ENCODE measurements around the gene RALGPS2.

RALGPS2 gene

GRCh38 chr1:178724728-178725465 is at the start of gene RALGPS2:
RALGPS2 (plus strand) TSS chr1:178725244; CDS start chr1:178776765, 51,521 bp downstream.
- Histone ChIP-seq H3K36me3 (peaks cover 3% of the 10 kb centered on the region; the same call in 1 of the 2 replicates), H3K4me3 (ENCODE audit: low read depth, low read length) (peak within 1 kb of the TSS; percentile 88), H3K9me3 (ENCODE audit: severe bottlenecking) (no peaks in the 10 kb centered on the region), H3K27ac (peak within 1 kb of the TSS; percentile 96), H3K27me3 (ENCODE audit: insufficient read depth, low read depth, severe bottlenecking) (no peaks in the 10 kb centered on the region)
- DNase-seq = peak; percentile 91
- 0 out of 2 replicates have a peak, but pooled peaks have one; percentile 11 for TF ChIP-seq CTCF (IDR thresholded peaks at IDR 0.05; ENCODE audit: low read depth, low read length)

- no peak overlapping the region for H3K4me3 ChIP-seq (ENCODE audit: low read depth, low read length)
- H3K27me3 ChIP-seq (ENCODE audit: insufficient read depth, low read depth, severe bottlenecking) = no peaks in the 10 kb centered on the region
- H3K27ac ChIP-seq = no peak overlapping the region
- H3K9me3 ChIP-seq (ENCODE audit: severe bottlenecking) = no peaks in the 10 kb centered on the region
- no peaks in the 10 kb centered on the region for H3K36me3 ChIP-seq
- no peak for DNase-seq
- no peak for TF ChIP-seq CTCF (IDR thresholded peaks at IDR 0.05; ENCODE audit: low read depth, low read length)
Observed at GRCh38 chr1:178679237-178679636, 45.8 kb upstream of the RALGPS2 start.

- TF ChIP-seq CTCF (IDR thresholded peaks at IDR 0.05; ENCODE audit: low read depth, low read length) = no peak
- Histone ChIP-seq H3K27ac (no peak overlapping the region), H3K9me3 (ENCODE audit: severe bottlenecking) (no peaks in the 10 kb centered on the region), H3K4me3 (ENCODE audit: low read depth, low read length) (no peak overlapping the region), H3K36me3 (no peaks in the 10 kb centered on the region), H3K27me3 (ENCODE audit: insufficient read depth, low read depth, severe bottlenecking) (no peaks in the 10 kb centered on the region)
- no peak for DNase-seq
Observed at GRCh38 chr1:178682429-178682828, 42.6 kb upstream of the RALGPS2 start.

- Histone ChIP-seq H3K36me3 (no peaks in the 10 kb centered on the region), H3K9me3 (ENCODE audit: severe bottlenecking) (no peaks in the 10 kb centered on the region), H3K27me3 (ENCODE audit: insufficient read depth, low read depth, severe bottlenecking) (no peaks in the 10 kb centered on the region), H3K27ac (no peak overlapping the region), H3K4me3 (ENCODE audit: low read depth, low read length) (no peak overlapping the region)
- DNase-seq = no peak
- no peak for TF ChIP-seq CTCF (IDR thresholded peaks at IDR 0.05; ENCODE audit: low read depth, low read length)
Observed at GRCh38 chr1:178682886-178683285, 42.2 kb upstream of the RALGPS2 start.

GRCh38 chr1:178683291-178683690 is 41.8 kb upstream of the RALGPS2 start:
- DNase-seq = no peak
- H3K4me3 ChIP-seq (ENCODE audit: low read depth, low read length) = no peak overlapping the region
- no peak overlapping the region for H3K27ac ChIP-seq
- no peaks in the 10 kb centered on the region for H3K9me3 ChIP-seq (ENCODE audit: severe bottlenecking)
- no peak for TF ChIP-seq CTCF (IDR thresholded peaks at IDR 0.05; ENCODE audit: low read depth, low read length)
- no peaks in the 10 kb centered on the region for H3K36me3 ChIP-seq
- no peaks in the 10 kb centered on the region for H3K27me3 ChIP-seq (ENCODE audit: insufficient read depth, low read depth, severe bottlenecking)

- no peak for DNase-seq
- TF ChIP-seq CTCF (IDR thresholded peaks at IDR 0.05; ENCODE audit: low read depth, low read length) = no peak
- H3K4me3 ChIP-seq (ENCODE audit: low read depth, low read length) = no peak overlapping the region
- H3K36me3 ChIP-seq = no peaks in the 10 kb centered on the region
- no peaks in the 10 kb centered on the region for H3K9me3 ChIP-seq (ENCODE audit: severe bottlenecking)
- no peaks in the 10 kb centered on the region for H3K27me3 ChIP-seq (ENCODE audit: insufficient read depth, low read depth, severe bottlenecking)
- no peak overlapping the region for H3K27ac ChIP-seq
Observed at GRCh38 chr1:178684111-178684510, 40.9 kb upstream of the RALGPS2 start.

Data from WERI-Rb-1 (cell line).